Kidney capillary endothelial cell (primary cell): ENCODE data around the gene PPM1A.

Experiments
- DNase-seq: peaks from one replicate; pipeline ENCODE4 v3.0.0-alpha.2; 2018; ENCODE audit warnings: low spot score

PPM1A gene

GRCh38 chr14:60227291-60227690, 21.7 kb upstream of the PPM1A start:
- no peak for DNase-seq

DNA sequence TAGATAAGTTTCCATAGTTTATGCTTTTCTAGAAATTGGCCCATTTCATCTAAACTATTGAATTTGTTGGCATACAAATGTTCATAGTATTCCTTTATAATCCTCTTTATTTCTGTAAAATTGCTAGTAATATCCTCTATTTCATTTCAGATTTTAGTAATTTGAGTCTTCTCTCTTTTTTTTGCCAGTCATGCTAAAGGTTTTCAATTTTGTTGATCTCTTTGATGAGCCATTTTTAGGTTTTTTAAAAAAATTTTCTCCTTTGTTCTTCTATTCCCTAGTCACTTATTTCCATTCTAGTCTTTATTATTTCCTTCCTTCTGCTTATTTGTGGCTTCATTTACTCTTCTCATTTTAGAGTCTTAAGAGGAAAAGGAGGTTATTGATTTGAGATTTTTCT, 19.4 kb upstream of the PPM1A start:
- no peak for DNase-seq

GRCh38 chr14:60232185-60232584, 16.8 kb upstream of the PPM1A start:
- no peak for DNase-seq

GRCh38 chr14:60233251-60233650, 15.8 kb upstream of the PPM1A start:
- DNase-seq = no peak

GRCh38 chr14:60233891-60234290, 15.1 kb upstream of the PPM1A start:
- DNase-seq = no peak

- no peak for DNase-seq
Observed at GRCh38 chr14:60235440-60235839, 13.6 kb upstream of the PPM1A start.

DNA sequence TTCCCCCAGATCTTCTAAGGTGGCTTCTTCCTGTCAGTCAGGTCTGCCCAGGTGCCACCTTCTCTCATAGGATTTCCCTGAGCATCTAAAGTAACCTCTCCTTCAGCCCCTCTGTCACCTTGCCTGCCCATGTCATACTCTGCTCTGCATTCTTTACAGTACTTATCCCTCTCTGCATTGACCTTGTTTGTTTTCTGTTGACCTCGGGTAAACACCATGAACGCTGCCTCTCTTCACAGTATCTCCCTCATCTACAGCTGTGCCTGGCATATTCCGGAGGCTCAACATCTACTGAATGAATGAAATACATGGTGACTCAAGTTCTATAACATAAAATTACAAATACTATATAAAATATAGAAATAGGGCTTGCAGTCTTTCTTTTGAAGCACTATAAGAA, 10.1 kb upstream of the PPM1A start:
- no peak for DNase-seq

DNA sequence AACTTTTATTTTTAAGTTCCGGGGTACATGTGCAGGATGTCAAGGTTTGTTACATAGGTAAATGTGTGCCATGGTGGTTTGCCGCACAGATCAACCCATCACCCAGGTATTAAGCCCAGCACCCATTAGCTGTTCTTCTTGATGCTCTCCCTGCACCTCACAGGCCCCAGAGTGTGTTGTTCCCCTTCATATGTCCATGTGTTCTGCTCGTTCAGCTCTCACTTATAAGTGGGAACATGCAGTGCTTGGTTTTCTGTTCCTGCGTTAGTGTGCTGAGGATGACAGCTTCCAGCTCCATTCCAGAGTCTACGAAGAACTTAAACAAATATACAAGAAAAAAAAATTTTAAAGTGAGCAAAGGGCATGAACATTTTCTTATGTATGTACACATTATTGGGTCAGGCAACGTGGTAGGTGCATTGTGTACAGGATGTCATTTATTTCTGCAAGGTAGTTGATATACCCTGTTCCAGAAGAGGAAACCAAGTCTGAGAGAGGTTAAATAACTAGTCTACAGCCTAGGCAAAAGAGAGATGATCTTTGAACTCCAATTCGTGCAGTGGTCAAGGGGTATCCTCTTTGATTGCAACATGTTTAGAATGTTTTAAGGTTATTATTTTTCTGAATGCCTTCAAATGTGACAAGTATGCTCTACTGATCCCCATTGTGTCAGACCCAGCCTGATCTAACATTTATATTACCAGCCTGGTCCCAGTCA, 8.7 kb upstream of the PPM1A start:
- no peak for DNase-seq

GRCh38 chr14:60241091-60241490, 7.9 kb upstream of the PPM1A start:
- DNase-seq = no peak

DNA sequence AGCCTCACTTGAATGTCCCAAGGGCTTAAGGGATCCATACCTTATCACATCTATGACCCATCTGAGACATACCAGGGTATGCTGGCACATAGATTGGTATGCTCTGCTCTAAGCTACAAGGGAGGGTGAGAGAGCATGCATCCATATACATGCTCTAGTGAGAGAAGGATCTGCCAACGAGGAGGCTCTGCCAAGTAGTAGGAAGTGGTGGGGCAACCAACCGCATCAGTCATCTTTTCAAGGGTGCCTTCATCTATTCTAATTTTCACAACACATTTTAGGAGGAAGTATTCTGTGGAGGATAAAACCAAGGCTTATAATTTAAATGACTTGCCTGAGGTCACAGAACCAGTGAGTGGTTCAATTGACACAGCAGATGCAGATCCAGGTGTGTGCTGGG, 6.6 kb upstream of the PPM1A start:
- no peak for DNase-seq

- DNase-seq = no peak
Observed at GRCh38 chr14:60245380-60246177, 3.4 kb upstream of the PPM1A start.

GRCh38 chr14:60247994-60248696, 876 bp upstream of the PPM1A start:
- peak; percentile 86 for DNase-seq

GRCh38 chr14:60249321-60250256, 568 bp downstream of the PPM1A start:
- DNase-seq = peak; percentile 48

GRCh38 chr14:60250257-60251035, 1.4 kb downstream of the PPM1A start:
- DNase-seq = no peak

DNA sequence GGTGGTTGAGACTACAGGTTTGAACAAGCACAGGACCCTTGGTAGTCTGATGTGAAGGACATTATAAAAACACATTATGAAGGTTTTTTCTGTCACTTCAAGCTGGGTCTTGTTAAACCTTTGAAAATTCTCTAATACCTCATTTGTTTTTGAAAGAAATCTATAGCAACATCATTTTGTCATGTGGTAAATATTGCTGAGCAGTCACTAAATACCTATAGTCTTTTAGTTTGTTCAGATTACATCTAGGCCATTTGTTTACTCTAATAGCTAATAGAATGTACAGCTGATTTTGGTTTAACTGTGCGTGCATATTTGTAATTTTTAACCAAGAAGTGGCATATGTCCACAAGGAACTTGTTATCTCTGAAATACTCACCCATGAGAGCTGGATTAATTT, 2.9 kb downstream of the PPM1A start:
- no peak for DNase-seq

GRCh38 chr14:60252630-60253029, 3.6 kb downstream of the PPM1A start:
- DNase-seq = no peak

GRCh38 chr14:60253649-60254048, 4.6 kb downstream of the PPM1A start:
- no peak for DNase-seq

GRCh38 chr14:60254176-60254575, 5.2 kb downstream of the PPM1A start:
- DNase-seq = no peak

GRCh38 chr14:60257865-60258264, 8.8 kb downstream of the PPM1A start:
- no peak for DNase-seq

- DNase-seq = no peak
Observed at GRCh38 chr14:60265163-60265562, 16.1 kb downstream of the PPM1A start.
